PC-3 (cell line): ENCODE data around the gene MYO5B.

Experiments
- EZH2 ChIP-seq: fragments of 300-600 bp; sonication (generic); IDR thresholded peaks from one replicate; pipeline ENCODE4 v1.6.1; 2017; ENCODE audit warnings: antibody characterized with exemption, mild to moderate bottlenecking, low read length; ENCODE audit not compliant: unreplicated experiment
- TF ChIP-seq, protein P1 (sequence below): fragments of 300-600 bp; sonication (generic); conservative IDR thresholded peaks from 2 replicates; pipeline ENCODE4 v1.5.1; 2017; ENCODE audit warnings: antibody characterized with exemption, low read depth, mild to moderate bottlenecking, low read length

- TF ChIP-seq, protein P1, sequence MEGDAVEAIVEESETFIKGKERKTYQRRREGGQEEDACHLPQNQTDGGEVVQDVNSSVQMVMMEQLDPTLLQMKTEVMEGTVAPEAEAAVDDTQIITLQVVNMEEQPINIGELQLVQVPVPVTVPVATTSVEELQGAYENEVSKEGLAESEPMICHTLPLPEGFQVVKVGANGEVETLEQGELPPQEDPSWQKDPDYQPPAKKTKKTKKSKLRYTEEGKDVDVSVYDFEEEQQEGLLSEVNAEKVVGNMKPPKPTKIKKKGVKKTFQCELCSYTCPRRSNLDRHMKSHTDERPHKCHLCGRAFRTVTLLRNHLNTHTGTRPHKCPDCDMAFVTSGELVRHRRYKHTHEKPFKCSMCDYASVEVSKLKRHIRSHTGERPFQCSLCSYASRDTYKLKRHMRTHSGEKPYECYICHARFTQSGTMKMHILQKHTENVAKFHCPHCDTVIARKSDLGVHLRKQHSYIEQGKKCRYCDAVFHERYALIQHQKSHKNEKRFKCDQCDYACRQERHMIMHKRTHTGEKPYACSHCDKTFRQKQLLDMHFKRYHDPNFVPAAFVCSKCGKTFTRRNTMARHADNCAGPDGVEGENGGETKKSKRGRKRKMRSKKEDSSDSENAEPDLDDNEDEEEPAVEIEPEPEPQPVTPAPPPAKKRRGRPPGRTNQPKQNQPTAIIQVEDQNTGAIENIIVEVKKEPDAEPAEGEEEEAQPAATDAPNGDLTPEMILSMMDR, result no peak
- TF ChIP-seq EZH2, result no peak
Observed at GRCh38 chr18:50034029-50034428, 160.9 kb downstream of the MYO5B start.
